SK-N-DZ (cell line): Measurements from ENCODE around the gene CNFN.

Source experiments
- DNase-seq: peaks from one replicate; pipeline ENCODE4 v3.0.0-alpha.2; 2015; ENCODE audit warnings: low spot score

CNFN gene

DNA sequence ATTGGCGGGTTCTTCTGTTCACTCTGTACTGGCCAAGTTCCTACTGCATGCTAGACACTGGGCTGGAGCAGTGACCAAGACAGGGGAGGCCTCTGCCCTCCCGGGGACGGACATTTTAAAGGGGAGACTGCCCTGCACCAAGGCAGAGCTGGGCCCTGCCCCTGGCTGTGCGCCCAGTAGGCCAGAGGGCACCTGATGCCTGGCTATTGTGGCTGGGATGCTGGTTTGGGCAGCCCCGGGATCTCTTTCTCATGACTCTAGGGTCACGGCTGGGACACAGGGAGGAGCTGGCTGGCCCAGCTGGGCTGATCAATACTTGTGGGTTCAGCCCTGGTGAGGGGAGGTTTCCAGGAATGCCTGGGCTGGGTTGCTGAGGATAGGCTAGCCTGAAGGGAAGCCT lies 19.4 kb upstream of the CNFN start:
- no peak for DNase-seq

DNA sequence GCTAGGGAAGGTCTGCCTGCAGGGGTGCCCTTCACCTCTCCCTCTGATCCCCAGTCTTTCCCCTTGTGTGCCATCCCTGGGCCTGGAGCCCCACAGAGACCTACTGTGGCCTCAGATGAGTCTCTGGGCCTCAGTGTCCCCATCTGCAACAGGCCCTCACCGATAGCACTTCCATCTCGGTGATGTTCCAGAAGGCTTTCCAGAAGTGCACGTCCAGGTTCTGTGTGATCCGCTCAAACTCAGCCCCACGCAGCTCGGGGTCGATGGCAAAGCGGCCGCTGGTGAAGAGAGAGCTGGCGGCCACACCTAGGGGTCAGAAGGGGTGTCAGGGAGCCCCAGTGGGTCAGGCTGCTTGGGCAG lies 17.7 kb upstream of the CNFN start:
- DNase-seq: no peak

DNA sequence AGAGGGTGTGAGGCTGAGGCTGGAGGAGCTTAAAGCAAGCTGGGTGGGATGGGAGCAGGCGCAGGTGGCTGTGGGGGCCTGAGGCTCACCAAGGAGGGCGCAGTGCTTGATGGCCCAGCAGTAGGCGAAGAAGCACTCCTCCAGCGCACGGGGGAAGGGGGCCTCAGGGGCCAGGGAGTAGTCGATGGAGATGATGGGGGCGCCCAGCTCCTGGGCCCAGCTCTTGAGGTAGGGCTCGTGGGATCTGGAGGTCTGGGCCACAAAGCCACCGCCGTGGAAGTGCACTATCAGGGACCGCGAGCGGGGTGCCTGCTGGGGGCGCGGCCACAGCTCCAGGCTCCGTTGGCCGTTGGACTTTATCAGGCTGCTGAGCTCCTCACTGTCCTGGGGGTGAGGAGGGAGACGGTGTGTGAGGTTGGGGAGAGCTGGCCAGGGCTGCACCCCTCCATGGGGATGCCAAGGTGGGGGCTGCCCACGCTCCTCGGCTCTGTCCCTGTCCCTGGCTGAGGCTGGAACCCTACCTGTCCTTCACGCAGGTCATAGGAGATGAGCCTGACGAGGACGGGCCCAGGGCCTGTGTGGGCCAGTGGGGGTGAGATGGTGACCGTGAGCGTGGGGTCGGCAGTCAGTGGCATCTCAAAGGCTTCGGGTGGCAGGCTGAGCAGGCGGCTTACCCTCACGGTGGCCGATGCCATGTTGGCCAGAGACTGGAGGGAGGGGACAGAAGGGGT lies 17.2 kb upstream of the CNFN start:
- no peak for DNase-seq

DNA sequence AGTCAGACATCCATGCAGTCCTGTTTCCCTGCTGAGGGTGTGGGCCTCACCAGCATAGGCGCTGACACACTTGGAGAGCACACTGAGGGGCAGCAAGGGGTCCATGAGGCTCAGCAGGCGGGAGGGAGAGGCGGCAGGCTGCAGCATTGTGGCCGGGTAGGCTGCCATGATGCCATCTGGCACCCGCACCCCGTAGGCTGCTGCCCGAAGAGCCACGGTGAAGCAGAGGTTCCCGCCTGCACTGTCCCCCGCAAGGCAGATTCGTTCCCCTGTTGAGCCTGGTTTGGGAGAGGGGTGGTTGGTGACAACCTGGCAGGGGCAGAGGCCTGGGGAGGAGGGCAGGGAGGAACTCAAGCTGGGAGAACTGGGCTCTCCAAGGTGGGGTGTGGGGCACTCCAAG lies 16.0 kb upstream of the CNFN start:
- no peak for DNase-seq

DNA sequence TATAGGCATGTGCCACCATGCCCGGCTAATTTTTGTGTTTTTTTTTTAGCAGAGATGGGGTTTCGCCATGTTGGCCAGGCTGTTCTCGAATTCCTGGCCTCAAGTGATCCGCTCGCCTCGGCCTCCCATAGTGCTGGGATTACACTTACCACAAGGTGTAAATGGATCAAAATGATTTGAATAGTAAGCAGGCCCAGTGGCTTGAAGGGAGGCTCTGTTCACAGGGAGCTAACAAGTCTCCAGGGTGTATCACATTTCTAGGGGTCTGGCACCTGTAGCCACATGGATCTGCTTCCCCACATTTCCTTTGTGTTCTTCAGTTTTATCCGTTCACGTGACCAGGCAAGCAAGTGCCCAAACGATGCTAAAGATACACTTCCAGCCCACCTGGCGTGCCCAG lies 13.5 kb upstream of the CNFN start:
- DNase-seq: no peak

DNA sequence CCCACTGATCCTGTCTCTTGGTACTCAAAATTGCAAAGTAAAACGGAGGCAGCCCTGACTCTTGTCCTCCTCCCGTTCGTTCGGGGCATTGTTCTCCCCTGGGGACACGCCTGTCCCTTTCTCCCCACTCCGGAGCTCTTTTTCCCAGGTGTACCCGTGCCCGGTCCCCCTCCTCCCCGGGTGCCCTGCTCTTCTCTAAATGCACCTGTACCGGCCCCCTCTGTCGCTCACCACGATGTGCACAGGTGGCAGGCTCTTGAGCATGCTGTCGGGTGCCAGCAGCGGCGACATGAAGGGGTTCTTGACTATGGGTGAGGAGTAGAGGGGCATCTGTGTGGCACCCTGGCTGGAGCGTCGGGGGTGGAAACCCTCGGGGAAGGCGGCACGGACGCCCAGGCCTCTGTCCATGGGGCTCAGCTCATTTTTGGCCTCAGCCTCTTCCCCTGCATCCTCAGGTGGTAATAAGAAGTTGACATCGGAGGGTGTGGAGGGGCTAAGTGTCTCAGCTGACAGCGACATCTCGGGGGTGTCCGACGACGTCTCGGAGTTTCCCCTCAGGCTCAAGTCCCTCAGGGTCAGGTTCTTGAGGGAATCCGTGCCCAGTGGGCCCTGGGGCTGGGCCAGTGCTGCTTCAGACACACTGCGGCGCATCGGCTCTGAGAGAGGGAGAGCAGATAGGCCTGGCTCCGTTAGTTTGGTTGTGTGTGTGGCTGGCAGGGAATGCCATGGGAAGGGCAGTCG lies 12.4 kb upstream of the CNFN start:
- DNase-seq: no peak

DNA sequence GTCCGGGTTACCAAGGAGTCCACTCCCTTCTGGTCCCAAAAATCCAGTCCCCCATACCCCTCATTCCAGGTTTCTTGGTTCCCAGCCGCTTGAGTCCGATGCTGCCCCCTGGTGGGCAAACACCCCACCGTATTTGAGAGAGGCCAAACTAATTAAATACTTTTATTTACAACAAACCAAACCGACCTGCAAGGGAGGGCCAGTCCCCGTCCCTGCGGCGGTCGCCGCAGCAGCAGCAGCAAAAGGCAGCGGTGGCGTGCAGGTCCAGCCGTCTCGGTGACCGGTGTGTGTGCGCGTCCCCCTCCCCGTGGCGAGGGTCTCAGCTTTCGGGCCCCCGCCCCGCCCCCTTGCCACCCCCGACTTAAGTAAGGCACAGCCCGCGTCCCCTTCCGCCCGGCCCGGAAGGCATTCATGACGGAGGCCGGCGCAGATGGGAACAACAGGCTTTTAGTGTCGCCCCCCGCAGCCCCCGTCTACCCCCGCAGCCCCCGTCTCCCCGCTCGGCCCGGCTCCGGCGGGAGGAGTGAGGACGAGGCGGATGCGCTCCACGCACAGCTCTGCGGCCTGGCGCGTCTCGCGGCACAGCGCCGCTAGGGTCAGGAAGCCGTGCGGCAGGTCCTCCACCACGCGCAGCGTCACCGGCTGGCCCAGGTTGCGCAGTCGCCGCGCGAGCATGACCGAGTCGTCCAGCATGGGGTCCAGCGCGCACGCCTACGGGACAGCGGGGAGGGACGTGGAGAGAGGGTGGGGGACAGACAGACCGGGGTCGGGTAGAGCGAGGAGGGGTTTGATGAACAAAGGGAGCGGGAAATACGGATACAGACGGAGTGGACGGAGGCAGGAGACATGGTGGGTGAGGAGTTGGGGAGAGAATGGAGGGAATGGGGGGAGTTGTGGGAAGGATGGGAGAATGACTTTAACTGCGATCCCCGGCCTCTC lies 11.5 kb upstream of the CNFN start:
- DNase-seq: peak; percentile 73

DNA sequence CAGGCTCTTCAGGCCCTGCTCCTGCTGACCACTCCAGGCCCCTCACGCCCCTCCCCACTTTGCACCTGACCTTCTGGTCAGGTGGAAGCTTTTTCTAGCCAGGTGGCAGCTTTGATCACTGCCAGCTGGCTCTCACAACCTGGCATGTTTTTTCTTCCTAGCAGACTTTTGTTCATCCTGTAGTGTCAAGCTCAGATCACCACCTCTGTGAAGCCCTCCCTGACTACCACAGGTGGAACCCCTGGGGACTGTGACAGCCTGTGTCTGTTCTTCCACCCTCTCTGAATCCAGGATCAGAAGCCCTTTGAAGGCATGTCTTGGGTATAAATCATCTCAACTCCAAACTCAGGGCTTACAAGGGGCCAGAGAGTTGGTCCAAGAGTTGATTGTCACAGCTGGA lies 10.3 kb upstream of the CNFN start:
- DNase-seq: no peak

DNA sequence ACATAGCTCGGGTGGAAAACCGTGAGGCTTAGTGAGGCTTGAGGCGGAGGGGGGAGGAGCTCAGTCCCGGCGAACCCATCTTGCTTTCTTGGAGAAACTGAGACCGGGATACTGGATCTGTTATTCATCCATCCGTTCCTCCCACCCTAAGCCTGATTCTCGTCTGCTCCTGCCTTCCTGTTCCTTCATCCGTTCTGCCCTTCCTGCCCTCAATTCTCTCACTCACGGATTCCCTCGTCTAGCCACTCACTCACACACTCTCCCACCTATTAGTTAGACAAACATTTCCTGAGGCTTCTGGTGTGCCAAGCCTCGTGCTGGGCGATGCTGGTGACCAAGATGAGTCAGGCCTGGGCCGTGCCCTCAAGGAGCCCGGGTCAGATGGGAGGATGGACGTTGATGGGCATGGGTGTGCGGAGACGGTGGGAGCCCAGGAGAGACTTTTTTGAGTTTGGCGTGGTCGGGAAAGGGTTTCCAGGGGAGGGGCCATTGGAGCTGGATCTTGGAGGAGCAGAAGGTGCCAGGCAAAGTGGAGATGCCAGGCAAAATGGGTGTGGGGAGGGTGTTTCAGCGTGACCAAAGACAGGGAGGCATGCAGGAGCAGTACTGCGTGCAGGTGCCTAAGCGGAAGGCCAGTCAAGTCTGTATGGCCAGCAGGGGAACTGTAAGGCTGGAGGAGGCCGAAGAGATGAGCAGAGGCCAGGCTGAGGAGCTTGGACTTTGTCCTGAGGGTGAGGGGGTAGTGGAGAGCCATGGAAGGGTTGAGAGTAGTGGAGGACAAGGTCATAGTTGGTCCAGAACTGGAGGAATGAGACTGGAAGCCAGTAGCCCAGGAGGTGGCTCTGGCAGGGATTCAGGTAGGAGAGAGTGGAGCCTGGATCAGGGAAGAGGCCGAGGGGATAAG lies 7.4 kb upstream of the CNFN start:
- DNase-seq: no peak

DNA sequence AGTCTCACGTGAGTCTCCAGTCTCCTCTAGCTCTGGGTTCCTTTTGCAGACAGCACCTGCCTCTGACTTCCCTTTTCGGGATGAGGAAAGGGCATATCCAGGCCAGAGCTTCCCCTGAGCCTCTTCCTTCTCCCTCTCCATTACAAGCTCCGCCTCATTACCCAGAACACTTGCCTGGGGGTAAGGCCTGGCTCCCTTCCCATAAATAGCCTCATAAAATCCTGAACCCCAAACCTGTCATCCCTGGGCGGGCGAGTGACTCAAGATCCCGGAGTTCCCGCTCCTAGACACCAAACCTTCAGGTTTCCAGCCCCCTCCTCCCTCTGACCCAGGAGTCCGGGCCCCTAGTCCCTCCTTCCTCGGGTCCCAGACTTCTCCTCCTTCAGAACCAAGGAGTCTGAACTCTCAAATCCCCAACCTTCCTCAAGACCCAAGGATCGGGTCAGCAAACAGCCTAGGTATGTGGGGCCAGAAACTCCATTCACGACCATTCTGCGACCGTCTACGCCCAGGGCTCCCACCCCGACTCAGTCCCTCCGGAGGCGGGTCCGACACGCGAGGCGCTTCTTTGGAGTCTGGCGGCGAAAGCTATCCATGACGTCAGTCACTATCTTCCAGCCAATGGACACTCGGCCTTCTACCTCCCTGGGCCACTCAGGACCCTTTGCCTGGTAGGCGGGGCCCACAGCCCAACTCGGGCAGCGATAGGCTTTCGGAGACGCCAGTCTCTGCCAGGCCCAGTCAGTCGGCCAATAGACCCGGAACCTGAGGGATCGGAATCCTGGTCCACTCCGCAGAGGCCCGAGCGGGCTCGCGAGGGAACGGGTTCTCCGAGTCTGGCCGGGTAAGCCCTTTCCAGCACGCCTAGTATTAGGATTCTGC lies 6.5 kb upstream of the CNFN start:
- peak; percentile 98 for DNase-seq

DNA sequence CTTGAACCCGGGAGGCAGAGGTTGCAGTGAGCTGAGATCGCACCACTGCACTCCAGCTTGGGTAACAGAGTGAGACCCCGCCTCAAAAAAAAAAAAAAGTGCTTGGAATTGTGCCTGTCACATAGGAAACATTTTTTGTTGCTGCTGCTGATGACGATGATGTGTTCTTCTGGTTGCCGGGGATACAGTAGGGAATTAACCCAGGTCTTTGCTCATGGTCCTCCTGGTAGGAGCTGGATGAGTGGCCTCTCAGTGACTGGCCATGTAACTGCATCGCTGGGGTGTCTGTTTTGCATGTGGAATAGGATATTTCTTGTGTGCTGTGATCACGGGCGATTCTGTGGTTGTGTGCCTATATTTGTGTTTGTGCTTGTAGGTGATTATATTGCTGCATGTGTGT lies 4.7 kb upstream of the CNFN start:
- no peak for DNase-seq

DNA sequence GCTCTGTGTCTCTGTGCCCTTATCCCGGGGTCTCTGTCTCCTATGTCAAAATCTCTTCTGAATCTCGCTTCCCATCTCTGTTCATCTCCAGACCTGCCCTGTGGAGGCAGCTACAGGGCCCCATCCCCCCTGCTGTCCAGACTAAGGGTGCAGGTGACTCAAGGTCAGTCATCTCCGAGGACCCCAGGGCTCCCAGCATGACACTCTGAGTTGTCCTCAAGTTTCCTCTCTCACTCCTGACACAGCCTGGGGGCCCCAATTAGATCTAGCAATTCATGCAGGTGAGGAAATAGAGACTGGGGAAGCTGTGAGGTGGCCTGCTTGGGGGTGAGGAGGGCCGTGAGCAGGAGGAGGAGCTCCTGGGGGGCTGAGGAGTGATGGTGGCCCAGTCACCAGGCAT lies 2.1 kb upstream of the CNFN start:
- no peak for DNase-seq

DNA sequence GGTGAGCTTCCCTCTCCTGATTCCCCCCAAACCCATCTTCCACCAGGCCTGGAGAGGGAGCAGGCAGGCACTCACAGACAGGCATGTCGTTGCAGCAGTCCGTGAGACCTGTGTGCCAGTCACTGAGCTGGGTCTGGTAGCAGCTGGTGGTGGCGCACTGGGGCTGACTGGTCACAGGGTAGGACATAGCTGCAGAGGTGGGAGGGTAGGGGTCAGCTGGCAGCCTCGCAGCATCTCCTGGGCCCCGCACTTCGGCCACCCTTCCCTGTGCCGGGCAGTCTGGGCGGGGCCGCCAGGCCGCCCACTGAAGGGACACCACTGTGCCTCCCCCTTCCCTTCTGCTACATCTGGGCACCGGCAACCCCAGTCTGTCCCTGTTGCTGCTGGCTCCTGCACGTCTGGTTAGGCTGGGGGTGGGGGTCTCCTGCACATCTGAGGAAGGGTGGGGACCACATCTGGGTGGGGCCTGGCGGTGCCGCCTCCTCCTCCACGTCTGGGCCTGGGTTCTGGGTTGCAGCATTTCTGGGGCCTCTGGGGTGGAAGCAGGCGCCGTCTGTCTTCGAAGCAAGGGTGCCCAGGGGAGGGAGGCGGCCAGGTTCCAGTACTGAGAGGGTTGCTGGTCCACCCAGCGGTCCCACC lies 1.1 kb downstream of the CNFN start:
- DNase-seq: no peak

DNA sequence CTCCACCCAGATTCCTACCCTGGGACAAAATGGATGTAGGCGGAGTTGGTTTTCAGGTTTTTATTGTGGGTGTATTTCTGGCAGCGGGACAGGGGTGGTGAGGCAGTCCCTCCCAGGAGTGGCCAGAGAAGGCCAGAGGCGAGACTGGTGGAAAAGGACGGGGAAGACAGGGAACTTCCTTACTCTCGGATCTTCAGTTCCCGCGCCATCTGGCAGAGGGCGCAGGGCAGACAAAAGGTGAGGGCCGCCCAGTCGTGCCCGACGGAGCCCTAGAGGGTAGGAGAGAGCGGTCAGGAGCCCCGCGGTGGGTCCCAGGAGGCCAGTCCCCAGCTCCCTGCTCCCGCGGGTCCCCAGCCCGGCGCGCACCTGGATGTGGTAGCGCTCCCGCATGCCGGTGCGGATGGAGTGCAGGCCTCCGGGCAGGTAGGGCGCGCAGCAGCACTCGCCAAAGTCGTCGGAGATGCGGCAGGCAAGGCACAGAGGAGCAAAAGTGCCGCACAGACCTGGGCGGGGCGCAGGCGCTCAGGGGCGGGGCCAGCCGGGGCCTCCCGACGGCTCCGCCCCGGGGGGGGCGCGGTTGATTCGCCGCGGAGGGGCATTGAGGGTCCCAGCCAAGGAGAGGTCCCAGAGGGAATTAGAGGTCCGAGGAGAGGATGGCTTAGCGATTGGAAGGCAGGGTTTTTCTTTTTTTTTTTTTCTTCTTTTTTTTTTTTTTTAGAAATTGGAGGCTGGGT lies 3.0 kb downstream of the CNFN start:
- peak; percentile 85 for DNase-seq

DNA sequence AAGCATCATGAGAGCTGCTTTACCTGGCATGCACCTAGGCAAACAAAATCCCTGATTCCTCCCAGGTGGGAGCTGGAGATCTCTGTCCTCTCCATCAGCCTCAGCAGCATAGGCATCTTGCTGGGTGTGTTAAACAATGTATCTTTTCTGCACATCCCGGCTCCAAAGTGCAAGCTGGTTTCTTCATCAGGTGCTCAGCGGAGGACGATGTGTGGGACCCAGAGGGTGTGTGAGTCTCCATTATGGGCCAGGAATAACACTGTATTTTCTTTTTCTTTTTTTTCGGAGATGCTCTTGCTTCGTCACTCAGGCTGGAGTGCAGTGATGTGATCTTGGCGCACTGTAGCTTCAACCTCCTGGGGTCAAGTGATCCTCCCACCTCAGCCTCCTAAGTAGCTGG lies 9.9 kb downstream of the CNFN start:
- DNase-seq: no peak

DNA sequence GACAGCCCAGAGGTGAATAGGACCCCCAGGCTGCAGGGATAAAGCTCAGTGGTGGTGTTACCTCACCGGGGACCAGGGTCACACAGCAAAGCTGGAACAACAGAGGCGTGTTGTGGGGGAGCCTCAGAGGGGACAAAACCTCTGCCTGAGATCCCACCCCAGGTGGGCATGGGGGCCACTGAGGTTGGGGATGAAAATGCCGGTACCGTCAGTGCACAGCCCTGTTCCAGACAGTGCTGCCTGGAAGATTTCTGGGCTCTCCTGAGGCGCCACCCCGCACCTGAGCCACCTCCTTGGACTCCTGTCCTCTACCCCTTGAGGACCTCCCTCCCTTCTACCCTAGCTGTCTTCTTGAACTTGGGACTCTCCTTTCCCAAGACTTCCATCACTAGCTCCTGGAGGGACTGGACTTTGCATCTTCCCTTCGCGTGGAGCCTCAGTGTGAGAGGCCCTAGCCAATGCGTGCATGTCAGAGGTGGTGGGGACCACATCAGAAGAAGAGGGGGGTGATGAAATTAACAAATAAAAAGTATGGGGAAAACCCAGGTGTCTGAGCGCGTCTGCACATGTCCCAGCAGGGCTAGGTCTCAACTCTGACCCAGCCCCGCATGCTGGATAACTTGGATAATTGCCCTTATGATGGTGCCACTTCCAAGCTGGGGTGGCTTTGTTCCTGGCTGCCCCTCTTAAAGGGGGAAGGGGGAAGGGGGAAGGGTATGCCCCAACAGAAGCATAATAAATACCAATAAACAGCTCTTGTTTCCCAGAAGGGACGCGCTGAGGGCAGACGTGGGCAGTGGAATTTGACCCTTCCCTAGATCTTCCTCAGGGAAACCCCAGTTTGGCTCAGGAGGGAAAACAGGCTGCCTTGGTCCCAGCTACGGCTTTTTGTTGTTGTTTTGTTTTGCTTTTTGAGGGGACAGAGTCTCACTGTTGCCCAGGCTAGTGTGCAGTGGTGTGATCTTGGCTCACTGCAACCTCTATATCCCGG lies 11.6 kb downstream of the CNFN start:
- no peak for DNase-seq

DNA sequence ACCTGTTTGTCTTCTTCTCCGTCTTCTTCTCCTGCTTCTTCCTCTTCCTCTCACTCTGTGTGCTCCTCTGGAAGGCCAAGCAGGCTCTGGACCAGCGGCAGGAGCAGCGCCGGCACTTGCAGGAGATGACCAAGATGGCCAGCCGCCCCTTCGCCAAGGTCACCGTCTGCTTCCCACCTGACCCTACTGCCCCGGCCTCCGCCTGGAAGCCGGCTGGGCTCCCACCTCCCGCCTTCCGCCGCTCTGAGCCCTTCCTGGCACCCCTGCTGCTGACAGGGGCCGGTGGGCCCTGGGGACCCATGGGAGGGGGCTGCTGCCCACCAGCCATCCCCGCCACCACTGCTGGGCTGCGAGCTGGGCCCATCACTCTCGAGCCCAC lies 13.9 kb downstream of the CNFN start:
- DNase-seq: no peak
